OCI-LY1 (cell line): ENCODE results near the gene MAPK12.

Source experiments
- H2AFZ ChIP-seq: fragments of 200-600 bp; sonication (generic), shearing (Covaris generic); 2 replicates; pipeline ENCODE4 v1.6.0; 2014; ENCODE audit warnings: antibody characterized with exemption, mild to moderate bottlenecking, low read length
- H3F3A ChIP-seq: fragments of 200-600 bp; sonication (generic), shearing (Covaris generic); 2 replicates; pipeline ENCODE4 v1.6.0; 2014; ENCODE audit warnings: mild to moderate bottlenecking, antibody characterized with exemption, low read length, moderate library complexity; ENCODE audit not compliant: insufficient read depth
- H3K27ac ChIP-seq: fragments of 200-600 bp; sonication (generic); 2 replicates; pipeline ENCODE4 v1.5.1; 2014; ENCODE audit warnings: low read length, mixed run types, mild to moderate bottlenecking, low read depth; ENCODE audit not compliant: poor library complexity, severe bottlenecking
- H3K27me3 ChIP-seq: fragments of 200-600 bp; sonication (generic); 2 replicates; pipeline ENCODE4 v1.6.0; 2014; ENCODE audit warnings: antibody characterized with exemption, mild to moderate bottlenecking, low read length, moderate library complexity; ENCODE audit not compliant: insufficient read depth
- H3K36me3 ChIP-seq: fragments of 200-600 bp; sonication (generic); 2 replicates; pipeline ENCODE4 v1.6.1; 2014; ENCODE audit warnings: mild to moderate bottlenecking, antibody characterized with exemption, low read length, moderate library complexity, mixed read lengths; ENCODE audit not compliant: insufficient read depth
- H3K4me1 ChIP-seq: fragments of 200-600 bp; sonication (generic); 2 replicates; pipeline ENCODE4 v1.5.1; 2014; ENCODE audit warnings: mild to moderate bottlenecking, low read length, moderate library complexity; ENCODE audit not compliant: insufficient read depth, severe bottlenecking
- H3K4me2 ChIP-seq: fragments of 200-600 bp; sonication (generic), shearing (Covaris generic); 2 replicates; pipeline ENCODE4 v1.6.1; 2014; ENCODE audit warnings: low read length
- H3K4me3 ChIP-seq: fragments of 200-600 bp; sonication (generic); 2 replicates; pipeline ENCODE4 v1.5.1; 2014; ENCODE audit warnings: low read length, low read depth, mild to moderate bottlenecking, mixed read lengths; ENCODE audit not compliant: poor library complexity, severe bottlenecking
- H3K79me2 ChIP-seq: fragments of 200-600 bp; shearing (Covaris generic); 2 replicates; pipeline ENCODE4 v1.6.1; 2016; ENCODE audit warnings: mixed run types, low read length, mixed read lengths; ENCODE audit not compliant: insufficient read depth
- H3K9ac ChIP-seq: fragments of 200-600 bp; sonication (generic), shearing (Covaris generic); 2 replicates; pipeline ENCODE4 v1.6.1; 2014; ENCODE audit warnings: mild to moderate bottlenecking, low read length, mixed read lengths
- H3K9me2 ChIP-seq: fragments of 200-600 bp; sonication (generic), shearing (Covaris generic); 2 replicates; pipeline ENCODE4 v1.6.1; 2014; ENCODE audit warnings: low read depth, mild to moderate bottlenecking, low read length, mixed read lengths
- H3K9me3 ChIP-seq: fragments of 200-600 bp; shearing (Covaris generic); 2 replicates; pipeline ENCODE4 v1.6.1; 2014; ENCODE audit warnings: low read length, mixed read lengths
- H4K20me1 ChIP-seq: fragments of 200-600 bp; sonication (generic), shearing (Covaris generic); 2 replicates; pipeline ENCODE4 v1.6.0; 2016; ENCODE audit warnings: mild to moderate bottlenecking, low read length; ENCODE audit not compliant: insufficient read depth
- CTCF ChIP-seq: fragments of 200-600 bp; sonication (generic), shearing (Covaris generic); IDR thresholded peaks from 2 replicates; pipeline ENCODE4 v1.5.1; 2017; ENCODE audit warnings: mild to moderate bottlenecking, antibody characterized with exemption, low read length, moderate library complexity, mixed read lengths
- EZH2 ChIP-seq: fragments of 200-600 bp; sonication (generic), shearing (Covaris generic); IDR thresholded peaks from 2 replicates; pipeline ENCODE4 v1.8.0; 2017; ENCODE audit warnings: borderline replicate concordance, mixed run types, mild to moderate bottlenecking, antibody characterized with exemption, low read length, moderate library complexity, mixed read lengths

Gene MAPK12

GRCh38 chr22:50305393-50305922 lies 44.0 kb upstream of the MAPK12 start:
- no peaks in the 10 kb centered on the region for H4K20me1 ChIP-seq
- no peak overlapping the region for H3K4me2 ChIP-seq
- no peak overlapping the region for H3K4me3 ChIP-seq
- H3F3A ChIP-seq = no peaks in the 10 kb centered on the region
- H3K9me2 ChIP-seq = no peaks in the 10 kb centered on the region
- peaks cover 25% of the 10 kb centered on the region for H3K27me3 ChIP-seq
- peaks cover 15% of the 10 kb centered on the region for H3K4me1 ChIP-seq
- H3K9ac ChIP-seq = no peak overlapping the region
- H3K27ac ChIP-seq = no peak overlapping the region
- no peak overlapping the region for H2AFZ ChIP-seq
- TF ChIP-seq EZH2 (no peak), CTCF (no peak)
- H3K36me3 ChIP-seq = no peaks in the 10 kb centered on the region
- H3K9me3 ChIP-seq = no peaks in the 10 kb centered on the region
- no peaks in the 10 kb centered on the region for H3K79me2 ChIP-seq

- peaks cover 20% of the 10 kb centered on the region for H3K4me1 ChIP-seq
- TF ChIP-seq EZH2 (no peak), CTCF (no peak)
Measured at GRCh38 chr22:50304528-50305392, 43.3 kb upstream of the MAPK12 start.

GRCh38 chr22:50303848-50304527 lies 42.5 kb upstream of the MAPK12 start:
- H4K20me1 ChIP-seq = no peaks in the 10 kb centered on the region
- TF ChIP-seq EZH2 (no peak), CTCF (no peak)
- H3K36me3 ChIP-seq = no peaks in the 10 kb centered on the region
- H3K79me2 ChIP-seq = no peaks in the 10 kb centered on the region
- H3K4me2 ChIP-seq = no peak overlapping the region
- peaks cover 25% of the 10 kb centered on the region for H3K4me1 ChIP-seq
- H2AFZ ChIP-seq = no peak overlapping the region
- no peaks in the 10 kb centered on the region for H3K9me2 ChIP-seq
- no peaks in the 10 kb centered on the region for H3K9me3 ChIP-seq
- H3K4me3 ChIP-seq = no peak overlapping the region
- H3K27ac ChIP-seq = no peak overlapping the region
- no peaks in the 10 kb centered on the region for H3F3A ChIP-seq
- H3K9ac ChIP-seq = no peak overlapping the region
- peaks cover 29% of the 10 kb centered on the region for H3K27me3 ChIP-seq

More at GRCh38 chr22:50304528-50305392, 43.3 kb upstream of the MAPK12 start:
- no peaks in the 10 kb centered on the region for H3F3A ChIP-seq
- H2AFZ ChIP-seq = no peak overlapping the region
- H4K20me1 ChIP-seq = no peaks in the 10 kb centered on the region
- H3K9ac ChIP-seq = no peak overlapping the region
- H3K9me3 ChIP-seq = no peaks in the 10 kb centered on the region
- no peaks in the 10 kb centered on the region for H3K9me2 ChIP-seq
- H3K27ac ChIP-seq = no peak overlapping the region
- no peak overlapping the region for H3K4me2 ChIP-seq
- no peaks in the 10 kb centered on the region for H3K36me3 ChIP-seq
- H3K4me3 ChIP-seq = no peak overlapping the region
- H3K27me3 ChIP-seq = peaks cover 29% of the 10 kb centered on the region
- H3K79me2 ChIP-seq = no peaks in the 10 kb centered on the region
